CD8-positive, alpha-beta memory T cell (primary cell): ENCODE measurements around the gene UTS2B. TPM values are rescaled to one million over a fixed set of nuclear protein-coding genes. Genes with fewer than 3 reads are reported as not detected.

ENCODE experiments used
- CTCF ChIA-PET: fragments of 350-600 bp; sonication (Branson Sonifier 250); formaldehyde crosslinking; loops from one replicate; lab custom pipeline; 2021; ENCODE audit warnings: antibody characterized with exemption; lab: Charles Lee
- POLR2A ChIA-PET: fragments of 350-600 bp; sonication (Branson Sonifier 250); formaldehyde crosslinking; loops from one replicate; lab custom pipeline; 2021; ENCODE audit warnings: antibody characterized with exemption; lab: Charles Lee
- DNase-seq, 5 donors: peaks; one replicate each; pipeline versions ENCODE4 v3.0.0 to v3.0.0-alpha.2; 2020 to 2022; ENCODE audit warnings: mixed read lengths in 1 of 5
- H3K27ac ChIP-seq: one replicate; pipeline ENCODE4 v1.7.0; 2013; ENCODE audit warnings: low read depth, mild to moderate bottlenecking, low read length, moderate library complexity
- H3K27me3 ChIP-seq: 2 replicates; pipeline ENCODE4 v1.7.0; 2013; ENCODE audit warnings: low read length, mild to moderate bottlenecking; ENCODE audit not compliant: insufficient read depth, poor library complexity, severe bottlenecking
- H3K36me3 ChIP-seq: 2 replicates; pipeline ENCODE4 v1.7.0; 2013; ENCODE audit warnings: mild to moderate bottlenecking, low read length, moderate library complexity; ENCODE audit not compliant: insufficient read depth
- H3K4me1 ChIP-seq: 2 replicates; pipeline ENCODE4 v1.7.0; 2013; ENCODE audit warnings: mild to moderate bottlenecking, low read length, moderate library complexity; ENCODE audit not compliant: insufficient read depth
- H3K4me3 ChIP-seq: 2 replicates; pipeline ENCODE4 v1.7.0; 2013; ENCODE audit warnings: mild to moderate bottlenecking, low read length
- H3K9me3 ChIP-seq: 2 replicates; pipeline ENCODE4 v1.7.0; 2013; ENCODE audit warnings: mild to moderate bottlenecking, low read length
- H3K27ac Mint-ChIP-seq, 8 donors: one replicate each; pipeline ENCODE4 v1.8.0; 2020 to 2021; ENCODE audit warnings: mixed read lengths in 8 of 8, mild to moderate bottlenecking in 6 of 8, inconsistent platforms in 3 of 8, moderate library complexity in 3 of 8
- H3K27me3 Mint-ChIP-seq, 2 donors: one replicate each; pipeline ENCODE4 v1.8.0; 2020 to 2021; ENCODE audit warnings: mixed read lengths in 2 of 2, mild to moderate bottlenecking in 1 of 2, moderate library complexity in 1 of 2
- H3K36me3 Mint-ChIP-seq, 3 donors: one replicate each; pipeline ENCODE4 v1.8.0; 2020 to 2021; ENCODE audit warnings: mixed read lengths in 3 of 3, inconsistent platforms in 1 of 3, mild to moderate bottlenecking in 1 of 3
- H3K4me1 Mint-ChIP-seq, 3 donors: one replicate each; pipeline ENCODE4 v1.8.0; 2020 to 2021; ENCODE audit warnings: mixed read lengths in 3 of 3, inconsistent platforms in 1 of 3, mild to moderate bottlenecking in 1 of 3
- H3K4me3 Mint-ChIP-seq, 7 donors: one replicate each; pipeline ENCODE4 v1.8.0; 2020 to 2021; ENCODE audit warnings: mixed read lengths in 7 of 7, mild to moderate bottlenecking in 6 of 7, moderate library complexity in 4 of 7, inconsistent platforms in 2 of 7
- H3K9me3 Mint-ChIP-seq, 5 donors: one replicate each; pipeline ENCODE4 v1.8.0; 2020 to 2022; ENCODE audit warnings: mixed read lengths in 5 of 5, mild to moderate bottlenecking in 3 of 5, moderate library complexity in 2 of 5, inconsistent platforms in 1 of 5
- polyA plus RNA-seq: library from polyadenylated mRNA; unstranded; fragments of 300-500 nt; fragmentation: Illumina TruSeq; gene quantifications from one replicate; pipeline ENCODE4 v1.2.3, GENCODE V29; 2021
- total RNA-seq, 2 experiments: library from RNA; stranded (reverse); gene quantifications; one replicate each; pipeline ENCODE4 v1.2.3, GENCODE V29; 2021

Gene UTS2B
- total and polyA plus RNA-seq, 3 experiments from 2014 or later = not detected

DNA sequence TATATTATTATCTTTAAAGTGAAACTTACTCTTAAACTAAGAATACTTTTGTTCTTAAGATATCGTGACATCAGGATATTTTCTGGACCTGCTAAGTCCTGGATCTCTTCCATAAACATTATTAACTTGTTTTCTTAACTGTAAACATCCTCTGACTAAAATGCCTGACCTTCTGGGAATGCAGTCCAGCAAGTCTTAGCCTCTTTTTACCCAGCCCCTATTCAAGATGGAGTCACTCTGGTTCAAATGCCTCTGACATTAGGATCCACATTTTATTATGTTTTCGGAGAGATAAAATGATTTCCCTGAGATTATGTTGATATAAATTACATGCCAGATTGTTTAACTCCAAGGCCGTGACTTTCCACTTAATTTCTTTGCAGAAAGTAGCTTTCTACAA, 93.7 kb downstream of the UTS2B start:
- Mint-ChIP-seq H3K9me3 (no peaks in the 10 kb centered on the region), H3K27me3 (no peaks in the 10 kb centered on the region), H3K4me3 (no peak overlapping the region), H3K36me3 (no peaks in the 10 kb centered on the region), H3K4me1 (no peaks in the 10 kb centered on the region), H3K27ac (no peak overlapping the region)
- no peak overlapping the region for H3K4me3 ChIP-seq
- no peaks in the 10 kb centered on the region for H3K27me3 ChIP-seq
- CTCF ChIA-PET = no interaction called here
- no peaks in the 10 kb centered on the region for H3K4me1 ChIP-seq
- no peaks in the 10 kb centered on the region for H3K9me3 ChIP-seq
- H3K36me3 ChIP-seq = no peaks in the 10 kb centered on the region
- no peak overlapping the region for H3K27ac ChIP-seq
- POLR2A ChIA-PET = no interaction called here
- no peak for DNase-seq

DNA sequence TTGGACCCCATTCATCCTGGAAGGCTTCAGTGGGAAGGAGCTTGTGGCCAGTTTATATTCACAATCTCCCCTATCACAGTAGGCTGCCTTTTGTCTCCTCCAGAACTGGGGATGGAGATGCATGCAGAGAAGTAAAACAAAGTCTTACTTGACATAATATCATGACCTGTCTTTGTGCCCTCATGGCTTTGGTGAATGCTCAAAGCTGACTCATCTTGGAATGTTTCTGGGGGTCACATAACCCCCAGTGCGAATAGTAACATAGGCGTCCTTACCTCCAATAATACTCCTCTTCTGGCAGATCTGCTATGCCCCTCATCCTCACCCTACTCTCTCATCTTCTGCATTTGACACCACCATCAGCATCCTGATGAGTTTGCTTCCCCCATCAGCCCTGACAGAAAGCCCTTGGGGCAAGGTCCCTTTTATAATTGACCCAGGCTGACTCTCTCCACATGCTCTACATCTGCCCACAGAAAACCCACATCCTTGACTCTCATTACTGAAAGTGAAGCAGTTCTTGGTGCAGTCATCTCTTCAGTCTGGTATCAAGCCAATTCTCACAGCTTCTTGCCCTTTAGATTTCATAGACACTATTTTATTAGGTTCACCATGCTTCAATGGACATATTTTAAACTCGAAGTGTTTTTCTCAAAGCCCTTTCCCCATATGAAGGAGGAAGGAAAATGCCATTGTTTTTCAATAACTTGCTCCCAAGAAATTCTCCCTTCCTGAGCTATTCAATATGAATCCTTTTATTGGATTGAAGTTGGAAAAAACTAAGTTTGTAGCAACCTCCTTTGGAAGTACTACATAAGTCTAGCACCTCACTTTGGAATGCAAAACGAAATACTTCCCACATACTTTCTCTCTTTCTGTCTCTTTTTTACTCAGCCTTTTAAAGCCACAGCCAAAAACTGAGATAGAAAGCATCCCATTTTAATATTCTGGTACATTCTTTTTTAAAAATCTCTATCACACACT, 94.7 kb downstream of the UTS2B start:
- Histone ChIP-seq H3K36me3 (no peaks in the 10 kb centered on the region), H3K4me3 (no peak overlapping the region), H3K4me1 (no peaks in the 10 kb centered on the region), H3K9me3 (no peaks in the 10 kb centered on the region), H3K27me3 (no peaks in the 10 kb centered on the region), H3K27ac (no peak overlapping the region)
- POLR2A ChIA-PET = no interaction called here
- CTCF ChIA-PET = no interaction called here
- H3K27ac Mint-ChIP-seq = no peak overlapping the region
- no peaks in the 10 kb centered on the region for H3K4me1 Mint-ChIP-seq
- H3K27me3 Mint-ChIP-seq = no peaks in the 10 kb centered on the region
- no peaks in the 10 kb centered on the region for H3K36me3 Mint-ChIP-seq
- H3K9me3 Mint-ChIP-seq = no peaks in the 10 kb centered on the region
- no peak for DNase-seq
- H3K4me3 Mint-ChIP-seq = no peak overlapping the region

DNA sequence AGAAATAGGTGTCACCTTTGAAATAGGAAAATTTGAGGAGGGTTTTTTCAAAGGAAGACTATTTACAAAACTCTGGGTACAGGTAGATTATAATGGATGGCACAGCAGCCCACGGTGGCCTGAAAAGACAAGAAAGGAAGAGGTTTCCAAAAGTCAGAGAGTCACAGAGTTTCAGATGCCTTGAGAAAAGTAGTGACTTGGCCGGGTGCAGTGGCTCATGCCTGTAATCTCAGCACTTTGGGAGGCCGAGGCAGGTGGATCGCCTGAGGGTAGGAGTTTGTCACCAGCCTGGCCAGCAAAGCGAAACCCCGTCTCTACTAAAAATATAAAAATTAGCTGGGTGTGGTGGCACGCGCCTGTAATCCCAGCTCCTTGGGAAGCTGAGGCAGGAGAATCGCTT, 96.1 kb downstream of the UTS2B start:
- Histone ChIP-seq H3K4me3 (no peak overlapping the region), H3K36me3 (no peaks in the 10 kb centered on the region), H3K4me1 (no peaks in the 10 kb centered on the region), H3K27ac (no peak overlapping the region), H3K9me3 (no peaks in the 10 kb centered on the region), H3K27me3 (no peaks in the 10 kb centered on the region)
- Mint-ChIP-seq H3K4me1 (no peaks in the 10 kb centered on the region), H3K27ac (no peak overlapping the region), H3K4me3 (no peak overlapping the region), H3K27me3 (no peaks in the 10 kb centered on the region), H3K36me3 (no peaks in the 10 kb centered on the region), H3K9me3 (no peaks in the 10 kb centered on the region)
- ChIA-PET CTCF (no interaction called here), POLR2A (no interaction called here)
- DNase-seq = no peak

DNA sequence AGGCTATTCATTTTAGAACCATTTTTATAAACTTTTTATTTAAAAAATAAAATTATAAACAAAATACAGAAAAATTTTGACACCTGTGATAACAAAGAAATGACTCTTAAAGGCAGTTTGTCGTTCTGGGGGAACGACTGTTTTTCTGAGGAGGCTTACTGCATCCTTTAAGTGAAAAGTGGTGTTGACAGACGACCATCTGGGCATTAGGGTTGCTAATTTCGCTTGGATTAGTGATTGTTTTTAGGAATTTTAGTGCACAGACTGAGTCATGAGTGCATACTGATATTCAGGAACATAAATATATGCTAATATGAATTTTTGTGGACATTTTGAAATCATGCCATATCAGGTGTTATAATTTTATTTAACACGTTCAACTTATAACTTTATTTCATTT, 102.8 kb downstream of the UTS2B start:
- CTCF ChIA-PET = no interaction called here
- H3K9me3 Mint-ChIP-seq = peaks cover 0 to 1% (median 0%) of the 10 kb centered on the region in 5 donors
- POLR2A ChIA-PET = no interaction called here

DNA sequence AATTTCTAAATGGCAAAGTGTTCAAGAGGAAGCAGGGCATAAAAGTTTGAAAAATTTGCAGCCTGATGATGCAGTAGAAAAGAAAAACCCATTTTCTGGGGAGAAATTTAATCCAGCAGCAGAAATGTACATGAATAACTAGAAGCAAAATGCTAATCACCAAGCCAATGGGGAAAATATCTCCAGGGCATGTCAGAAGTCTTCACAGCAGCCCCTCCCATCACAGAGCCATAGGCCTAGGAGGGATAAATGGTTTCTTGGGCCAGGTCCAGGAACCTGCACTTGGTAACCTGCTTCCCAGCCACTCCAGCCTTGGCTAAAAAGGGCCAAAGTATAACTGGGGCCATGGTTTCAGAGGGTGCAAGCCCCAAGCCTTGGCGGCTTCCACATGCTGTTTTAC, 108.7 kb downstream of the UTS2B start:
- Histone ChIP-seq H3K27me3 (no peaks in the 10 kb centered on the region), H3K27ac (no peak overlapping the region), H3K36me3 (no peaks in the 10 kb centered on the region), H3K4me3 (no peak overlapping the region), H3K9me3 (no peaks in the 10 kb centered on the region), H3K4me1 (no peaks in the 10 kb centered on the region)
- Mint-ChIP-seq H3K4me3 (no peak overlapping the region), H3K27me3 (no peaks in the 10 kb centered on the region), H3K36me3 (no peaks in the 10 kb centered on the region), H3K4me1 (no peaks in the 10 kb centered on the region), H3K9me3 (peaks cover 0 to 4% (median 2%) of the 10 kb centered on the region in 5 donors), H3K27ac (no peak overlapping the region)
- ChIA-PET CTCF (no interaction called here), POLR2A (no interaction called here)
- no peak for DNase-seq

More for the DNA sequence above, 102.8 kb downstream of the UTS2B start:
- Histone ChIP-seq H3K36me3 (no peaks in the 10 kb centered on the region), H3K27ac (no peak overlapping the region), H3K27me3 (no peaks in the 10 kb centered on the region), H3K4me1 (no peaks in the 10 kb centered on the region), H3K4me3 (no peak overlapping the region), H3K9me3 (no peaks in the 10 kb centered on the region)
- Mint-ChIP-seq H3K36me3 (no peaks in the 10 kb centered on the region), H3K27ac (no peak overlapping the region), H3K4me3 (no peak overlapping the region), H3K27me3 (peaks cover 0 to 1% of the 10 kb centered on the region in 2 donors), H3K4me1 (no peaks in the 10 kb centered on the region)
- no peak for DNase-seq

DNA sequence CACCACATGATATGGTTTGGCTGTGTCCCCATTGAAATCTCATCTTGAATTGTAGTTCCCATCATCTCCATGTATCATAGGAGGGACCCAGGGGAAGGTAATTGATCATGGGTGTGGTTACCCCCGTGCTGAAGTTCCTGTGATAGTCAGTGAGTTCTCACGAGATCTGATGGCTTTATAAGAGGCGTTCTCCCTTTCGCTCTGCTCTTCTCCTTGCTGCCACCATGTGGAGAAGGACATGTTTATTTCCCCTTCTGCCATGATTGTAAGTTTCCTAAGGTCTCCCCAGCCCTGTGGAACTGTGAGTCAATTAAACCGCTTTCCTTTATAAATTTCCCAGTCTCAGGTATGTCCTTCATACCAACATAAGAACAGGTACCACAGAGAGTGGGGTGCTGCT, 109.4 kb downstream of the UTS2B start:
- POLR2A ChIA-PET = no interaction called here
- H3K27ac ChIP-seq = no peak overlapping the region
- H3K27me3 Mint-ChIP-seq = no peaks in the 10 kb centered on the region

DNA sequence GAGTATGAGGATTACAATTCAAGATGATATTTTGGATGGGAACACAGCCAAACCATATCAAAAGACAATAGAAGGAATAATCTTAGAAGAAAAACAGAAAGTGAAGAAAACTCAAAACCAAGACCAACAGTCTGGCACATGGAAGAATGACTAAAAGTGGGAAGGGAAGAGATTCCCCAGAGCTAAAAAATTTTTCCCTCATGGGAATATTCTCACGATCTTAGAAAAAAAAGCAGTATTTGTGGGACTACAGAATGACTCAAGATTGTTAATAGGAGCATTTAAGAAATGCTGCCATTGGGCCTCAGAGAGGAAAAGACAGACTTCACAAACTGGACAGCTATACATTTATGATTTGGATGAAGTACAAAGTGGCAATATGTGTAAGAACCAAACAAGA, 113.0 kb downstream of the UTS2B start:
- Histone ChIP-seq H3K4me1 (no peaks in the 10 kb centered on the region), H3K4me3 (no peak overlapping the region), H3K36me3 (no peaks in the 10 kb centered on the region), H3K9me3 (no peaks in the 10 kb centered on the region), H3K27me3 (no peaks in the 10 kb centered on the region), H3K27ac (no peak overlapping the region)
- DNase-seq = no peak
- ChIA-PET POLR2A (no interaction called here), CTCF (no interaction called here)
- H3K27ac Mint-ChIP-seq = no peak overlapping the region
- peaks cover 0 to 7% (median 2%) of the 10 kb centered on the region in 5 donors for H3K9me3 Mint-ChIP-seq
- no peaks in the 10 kb centered on the region for H3K36me3 Mint-ChIP-seq
- H3K27me3 Mint-ChIP-seq = no peaks in the 10 kb centered on the region
- H3K4me3 Mint-ChIP-seq = no peak overlapping the region
- no peaks in the 10 kb centered on the region for H3K4me1 Mint-ChIP-seq

More for the DNA sequence above, 109.4 kb downstream of the UTS2B start:
- Histone ChIP-seq H3K27me3 (no peaks in the 10 kb centered on the region), H3K36me3 (no peaks in the 10 kb centered on the region), H3K4me3 (no peak overlapping the region), H3K9me3 (no peaks in the 10 kb centered on the region), H3K4me1 (no peaks in the 10 kb centered on the region)
- H3K9me3 Mint-ChIP-seq = peaks cover 0 to 4% (median 2%) of the 10 kb centered on the region in 5 donors
- H3K36me3 Mint-ChIP-seq = no peaks in the 10 kb centered on the region
- no peak overlapping the region for H3K4me3 Mint-ChIP-seq
- DNase-seq = no peak
- CTCF ChIA-PET = no interaction called here
- no peak overlapping the region for H3K27ac Mint-ChIP-seq
- H3K4me1 Mint-ChIP-seq = no peaks in the 10 kb centered on the region
